HG02938 (cell line): Measurements from ENCODE around the gene NOL4L.
"Not testable (repeated sequence)": the region's sequence is repeated elsewhere in the genome, so short reads cannot be mapped to it uniquely, and the experiment has no call there.

Experiments used
- ATAC-seq: cut with Tn5 transposase; IDR thresholded peaks from one replicate; pipeline ENCODE4 v1.9.1; 2021; ENCODE audit warnings: mild to moderate bottlenecking, moderate library complexity; ENCODE audit not compliant: unreplicated experiment

The NOL4L gene

DNA sequence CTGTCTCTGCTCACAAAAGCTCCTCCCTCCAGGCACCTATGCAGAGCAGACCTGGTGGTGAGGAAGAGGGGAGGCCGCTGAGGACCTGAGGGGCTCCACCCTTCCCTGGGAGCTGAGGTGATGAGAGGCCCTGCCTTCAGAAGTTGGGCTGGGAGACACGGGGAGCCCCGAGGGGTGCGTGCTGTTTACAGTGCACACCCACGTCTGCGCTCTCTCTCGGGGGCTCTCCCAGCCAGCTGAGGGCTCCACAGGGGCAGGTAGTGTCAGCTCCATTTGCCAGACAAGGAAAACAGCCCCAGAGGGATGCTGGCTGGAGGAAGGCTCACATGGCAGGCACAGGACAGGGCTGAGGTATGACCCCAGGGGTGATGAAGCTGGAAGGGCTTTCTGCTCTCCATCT is 13.5 kb upstream of the NOL4L start:
- ATAC-seq = no peak

DNA sequence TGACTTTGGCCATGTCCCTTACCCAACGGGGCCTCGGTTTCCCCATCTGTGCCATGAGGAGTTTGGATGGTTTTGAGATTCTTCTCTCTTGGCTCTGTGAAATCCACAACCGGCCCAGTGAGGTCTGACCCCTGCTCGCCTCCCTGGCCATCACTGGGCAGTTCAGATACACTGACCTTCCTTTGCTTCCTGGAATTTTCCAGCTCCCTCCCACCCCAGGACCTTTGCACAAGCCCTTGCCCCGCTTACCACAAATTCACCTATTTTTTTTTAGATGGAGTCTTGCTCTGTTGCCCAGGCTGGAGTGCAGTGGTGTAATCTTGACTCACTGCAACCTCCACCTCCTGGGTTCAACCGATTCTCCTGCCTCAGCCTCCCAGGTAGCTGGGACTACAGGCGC is 12.6 kb upstream of the NOL4L start:
- no peak for ATAC-seq

DNA sequence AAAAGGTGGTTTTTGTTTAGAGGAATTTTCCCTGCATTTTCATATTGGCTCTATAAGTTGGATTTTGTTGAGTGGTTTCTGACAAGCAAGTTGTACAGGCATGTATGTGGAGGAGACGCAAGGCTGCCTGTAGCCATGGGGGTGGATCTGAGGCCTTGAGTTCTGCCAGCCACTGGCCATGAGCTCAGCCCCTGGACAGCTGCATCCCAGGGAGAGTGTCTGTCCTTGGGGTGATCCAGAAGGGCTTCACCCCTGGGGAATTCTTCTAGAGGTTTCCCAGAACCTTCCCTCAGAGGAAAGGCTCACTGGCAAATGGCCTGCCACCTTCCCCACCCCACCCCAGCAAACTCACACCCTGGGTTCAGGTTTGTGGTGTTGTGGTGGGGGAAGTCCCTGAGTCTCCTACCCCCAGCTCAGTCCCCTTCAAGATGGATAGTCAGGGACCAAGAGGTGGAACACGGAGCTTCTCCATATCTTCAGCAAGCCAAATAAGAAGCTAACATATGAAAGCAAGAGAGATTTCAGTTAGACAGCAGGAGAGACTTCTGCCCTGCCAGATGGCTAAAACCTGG is 11.6 kb upstream of the NOL4L start:
- ATAC-seq = no peak

DNA sequence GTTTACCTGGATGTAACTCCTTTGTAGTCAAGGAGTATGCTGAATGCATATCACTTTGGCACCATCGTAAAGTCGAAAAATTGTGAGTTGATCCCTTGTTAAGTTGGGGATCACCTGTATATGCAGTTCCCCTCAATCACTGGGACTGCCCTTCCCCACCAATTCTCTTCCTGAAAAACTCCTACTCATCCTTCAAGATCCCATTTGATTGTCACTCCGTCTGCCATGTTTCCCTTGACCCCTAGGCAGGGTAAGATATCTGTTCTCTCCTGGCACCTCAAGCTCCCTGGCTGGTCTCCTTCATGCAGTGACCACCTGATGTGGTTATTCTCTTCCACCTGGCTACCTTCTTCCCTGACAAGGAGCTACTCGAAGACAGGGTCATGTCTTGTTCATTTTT is 10.0 kb upstream of the NOL4L start:
- no peak for ATAC-seq

DNA sequence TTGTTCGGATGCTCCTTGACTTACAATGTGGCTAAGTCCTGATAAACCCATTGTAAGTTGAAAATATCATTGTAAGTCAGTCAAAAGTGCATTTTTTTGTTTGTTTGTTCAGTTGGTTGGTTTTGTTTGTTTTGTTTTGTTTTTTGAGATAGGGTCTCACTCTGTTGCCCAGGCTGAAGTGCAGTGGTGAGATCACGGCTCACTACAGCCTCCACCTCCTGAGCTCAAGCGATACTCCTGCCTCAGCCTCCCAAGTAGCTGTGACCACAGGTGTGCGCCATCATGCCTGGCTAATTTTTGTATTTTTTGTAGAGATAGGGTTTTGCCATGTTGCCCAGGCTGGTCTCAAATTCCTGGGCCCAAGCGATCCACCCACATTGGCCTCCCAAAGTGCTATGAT is 9.5 kb upstream of the NOL4L start:
- not testable (repeated sequence) for ATAC-seq

DNA sequence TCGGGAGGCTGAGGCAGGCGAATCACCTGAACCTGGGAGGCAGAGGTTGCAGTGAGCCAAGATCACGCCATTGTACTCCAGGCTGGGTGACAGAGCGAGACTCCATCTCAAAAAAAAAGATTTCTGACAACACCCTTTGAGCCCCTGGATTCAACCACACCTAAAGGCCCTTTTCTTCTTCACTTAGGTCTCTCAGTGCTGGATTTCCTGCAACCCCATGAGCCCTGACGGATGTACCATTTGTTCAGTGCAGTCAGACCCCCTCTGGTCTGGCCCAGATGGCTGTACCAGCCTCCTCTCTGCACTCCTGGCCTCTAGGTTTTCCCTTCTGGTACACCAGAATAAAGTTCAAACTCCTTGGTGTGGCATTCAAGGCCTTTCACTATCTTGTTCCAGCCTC is 9.1 kb upstream of the NOL4L start:
- ATAC-seq = no peak

DNA sequence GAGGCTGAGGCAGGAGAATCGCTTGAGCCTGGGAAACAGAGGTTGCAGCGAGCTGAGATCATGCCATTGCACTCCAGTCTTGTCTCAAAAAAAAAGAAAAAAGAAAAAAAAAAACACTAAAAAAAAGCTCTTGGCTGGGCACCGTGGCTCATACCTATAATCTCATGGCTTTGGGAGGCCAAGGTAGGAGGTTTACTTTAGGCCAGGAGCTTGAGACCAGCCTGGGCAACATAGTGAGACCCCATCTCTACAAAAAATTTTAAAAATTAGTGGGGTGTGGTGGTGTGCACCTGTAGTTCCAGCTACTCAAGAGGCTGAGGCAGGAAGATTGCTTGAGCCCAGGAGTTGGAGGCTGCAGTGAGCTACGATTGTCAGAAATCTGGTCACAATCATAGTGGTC is 7.5 kb upstream of the NOL4L start:
- ATAC-seq = not testable (repeated sequence)

DNA sequence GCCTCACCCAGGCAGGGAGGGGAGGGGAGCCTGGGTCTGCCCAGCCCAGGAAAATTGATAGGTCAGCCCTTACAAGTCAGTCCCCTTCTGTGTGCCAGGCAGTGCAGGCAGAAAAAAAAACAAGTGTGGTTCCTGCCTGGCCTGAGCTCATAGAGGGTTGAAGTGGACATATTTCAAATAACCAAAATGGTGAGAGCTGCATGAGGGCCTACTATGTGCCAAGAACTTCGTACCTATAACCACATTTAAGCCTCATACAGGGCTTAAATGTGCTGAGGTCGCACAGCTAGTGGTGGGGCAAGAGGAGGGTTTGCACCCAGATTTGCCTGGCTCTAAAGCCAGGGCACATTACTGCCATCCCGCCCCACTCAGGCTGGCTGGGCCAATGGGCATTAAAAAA is 6.9 kb upstream of the NOL4L start:
- no peak for ATAC-seq

DNA sequence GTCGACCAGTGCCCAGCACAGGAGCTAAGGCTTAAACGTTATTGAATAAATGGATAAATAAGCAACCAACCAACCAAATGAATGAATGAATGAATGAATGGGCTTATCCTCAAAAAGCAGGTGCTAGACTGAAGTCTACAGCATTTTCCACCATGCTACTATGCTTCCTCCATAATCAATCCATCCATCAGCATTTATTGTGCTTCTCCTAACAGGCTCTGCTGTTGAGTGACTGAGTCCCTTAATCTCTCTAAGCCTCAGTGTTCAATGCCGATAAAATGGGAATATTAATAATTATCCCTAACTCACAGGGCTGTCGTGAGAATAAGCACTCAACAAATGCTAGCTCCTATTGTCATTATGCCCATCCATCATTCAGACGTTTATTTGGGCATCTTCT is 4.6 kb upstream of the NOL4L start:
- ATAC-seq = no peak

DNA sequence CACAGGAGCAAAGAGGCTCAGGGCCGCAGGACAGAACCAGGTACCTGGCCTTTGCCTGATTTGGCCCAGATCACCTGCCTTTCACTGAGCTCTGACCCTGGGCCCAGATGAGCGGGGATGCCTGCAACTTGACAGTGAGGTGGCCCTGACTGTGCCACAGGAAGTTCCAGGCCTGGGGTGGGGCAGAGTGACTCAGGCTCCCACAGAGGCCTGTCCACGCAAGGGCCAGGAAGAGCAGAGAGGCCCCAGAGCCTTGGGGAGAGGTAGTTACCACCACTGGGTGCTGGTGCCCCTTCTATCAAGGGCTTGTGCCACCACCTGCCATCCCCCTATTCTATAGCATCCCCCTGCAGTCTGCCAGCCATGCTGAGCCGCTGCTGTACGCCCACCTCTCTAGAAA is 4.1 kb upstream of the NOL4L start:
- no peak for ATAC-seq

DNA sequence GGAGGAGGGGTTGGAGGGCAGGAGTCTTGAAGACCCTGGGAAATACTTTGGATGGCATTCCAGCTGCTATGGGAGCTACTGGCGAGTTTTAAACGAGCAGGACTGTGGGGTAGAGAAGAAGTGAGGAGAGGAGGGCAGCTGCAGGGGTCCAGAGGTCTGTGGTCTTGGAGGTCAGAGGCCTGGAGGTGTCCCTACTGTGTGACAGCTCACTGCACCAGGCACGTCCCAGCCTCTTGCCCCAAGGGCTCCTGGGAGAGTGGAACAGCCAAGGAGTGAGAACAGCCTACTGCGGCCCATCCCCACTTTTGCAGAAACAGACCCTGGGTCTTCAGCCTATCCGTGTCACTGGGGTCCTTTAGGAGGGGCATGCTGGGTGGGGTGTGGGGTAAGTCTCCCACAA is 2.9 kb upstream of the NOL4L start:
- ATAC-seq = no peak

DNA sequence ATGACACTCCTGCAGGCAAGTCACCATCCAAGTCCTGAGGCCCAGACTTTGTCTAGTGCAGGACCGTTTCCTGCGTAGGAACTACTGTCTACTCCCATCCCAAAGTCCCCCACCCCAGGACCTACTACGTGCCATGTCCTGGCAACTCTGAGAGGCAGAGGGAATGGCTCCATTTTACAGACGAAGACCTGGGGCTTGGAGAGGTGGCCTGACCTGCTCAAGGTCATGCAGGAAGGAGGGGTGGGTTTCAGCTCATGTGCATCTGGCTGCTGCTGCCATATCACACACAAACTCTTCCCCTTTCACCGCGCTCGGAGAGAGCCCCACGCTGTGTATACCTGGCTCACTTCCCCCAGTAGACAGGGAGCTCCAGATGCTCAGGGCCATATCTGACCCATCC is 1.2 kb upstream of the NOL4L start:
- no peak for ATAC-seq

DNA sequence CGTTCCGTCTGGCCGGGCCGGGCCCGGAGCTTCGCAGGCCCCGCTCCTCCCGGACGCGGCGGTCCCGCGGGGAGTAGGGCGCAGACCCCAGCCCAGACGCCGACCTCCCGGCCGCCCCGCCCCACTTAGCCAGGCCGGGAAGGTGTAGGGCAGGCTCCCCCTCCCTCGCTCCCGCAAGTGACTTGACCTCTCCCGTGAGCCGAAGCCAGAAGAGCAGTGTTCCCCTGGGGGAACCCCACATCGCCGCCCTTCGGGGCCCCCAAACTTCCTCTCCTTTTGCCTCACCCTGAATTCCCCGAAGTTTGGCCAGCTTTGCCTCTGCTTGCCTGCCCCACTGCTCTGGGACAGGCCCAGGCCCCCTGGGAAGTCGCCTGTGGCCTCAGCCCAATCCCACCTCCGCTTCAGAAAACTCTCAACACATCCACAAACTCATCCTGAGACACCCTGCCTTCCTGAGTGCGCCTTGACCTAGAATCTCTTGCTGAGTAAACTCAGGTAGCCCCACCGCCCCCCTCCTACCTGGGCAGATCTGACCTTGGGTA is 524 bp upstream of the NOL4L start:
- ATAC-seq = no peak

DNA sequence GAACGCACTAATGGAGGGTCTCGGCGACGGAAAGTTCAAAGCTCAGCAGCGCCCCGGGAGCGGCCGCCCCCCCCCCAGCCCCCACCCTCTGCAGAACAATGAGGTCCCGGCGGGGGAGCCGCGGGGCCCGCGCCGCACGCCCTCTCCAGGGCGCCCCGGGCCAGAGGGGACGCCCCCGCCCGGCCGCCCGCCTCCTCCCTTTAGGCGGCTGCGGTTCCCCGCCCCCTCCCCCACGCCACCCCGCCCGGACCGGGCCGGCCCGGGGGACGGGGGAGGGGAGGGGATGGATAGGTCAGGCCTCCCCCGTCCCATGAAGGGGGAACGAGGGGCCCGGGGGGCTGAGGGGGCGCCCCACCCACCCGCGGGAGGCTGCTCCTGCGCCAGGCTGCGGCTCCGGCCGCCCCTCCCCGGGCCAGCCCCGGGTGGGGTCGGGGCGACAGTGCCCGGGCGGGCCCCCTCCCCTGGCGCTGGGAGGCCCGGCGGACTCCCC is 1.5 kb downstream of the NOL4L start:
- no peak for ATAC-seq

DNA sequence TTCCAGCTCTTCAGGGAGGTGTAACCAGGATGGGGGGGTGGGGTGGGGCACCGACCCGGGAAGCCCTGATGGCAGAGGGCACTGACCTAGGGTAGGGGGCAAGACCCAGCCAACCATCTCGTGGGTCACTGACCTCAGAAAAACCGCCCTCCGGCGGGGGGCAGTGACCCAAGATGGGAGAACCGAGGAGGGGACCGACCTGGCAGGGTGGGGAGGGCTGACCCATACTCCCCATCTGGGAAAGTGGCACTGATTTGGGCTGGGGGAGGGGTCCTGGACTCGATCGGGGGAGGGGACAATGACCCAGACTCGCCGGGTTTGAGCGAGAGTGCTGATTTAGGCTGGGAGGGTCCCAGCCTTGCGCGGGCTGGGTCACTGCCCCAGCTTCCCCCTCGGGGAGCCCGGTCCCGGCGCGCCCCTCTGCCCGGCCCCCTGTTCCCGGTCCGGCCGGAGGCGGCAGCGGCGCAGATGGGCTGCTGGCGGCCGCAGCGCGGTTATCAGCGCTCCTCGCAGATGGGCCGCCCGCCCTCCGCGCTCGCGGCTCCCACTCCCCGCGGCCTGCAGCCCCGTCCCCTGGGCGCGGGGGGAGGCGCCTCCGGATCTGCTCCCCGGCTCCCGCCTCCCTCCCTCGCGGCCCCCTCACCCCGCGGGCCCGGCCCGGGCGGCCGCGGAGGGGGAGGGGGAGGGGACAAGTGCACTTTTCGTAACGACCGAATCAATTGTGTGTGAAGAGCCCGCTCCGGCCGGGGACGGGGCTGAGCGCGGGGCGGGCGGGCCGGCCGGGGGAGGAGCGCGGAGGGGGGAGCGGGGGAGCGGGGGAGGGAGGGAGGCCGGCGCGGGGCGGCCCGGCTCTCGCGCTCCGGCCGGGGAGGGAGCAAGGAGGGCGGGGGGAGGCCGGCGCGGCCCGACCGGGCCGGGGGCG is 2.2 kb downstream of the NOL4L start:
- ATAC-seq = no peak

DNA sequence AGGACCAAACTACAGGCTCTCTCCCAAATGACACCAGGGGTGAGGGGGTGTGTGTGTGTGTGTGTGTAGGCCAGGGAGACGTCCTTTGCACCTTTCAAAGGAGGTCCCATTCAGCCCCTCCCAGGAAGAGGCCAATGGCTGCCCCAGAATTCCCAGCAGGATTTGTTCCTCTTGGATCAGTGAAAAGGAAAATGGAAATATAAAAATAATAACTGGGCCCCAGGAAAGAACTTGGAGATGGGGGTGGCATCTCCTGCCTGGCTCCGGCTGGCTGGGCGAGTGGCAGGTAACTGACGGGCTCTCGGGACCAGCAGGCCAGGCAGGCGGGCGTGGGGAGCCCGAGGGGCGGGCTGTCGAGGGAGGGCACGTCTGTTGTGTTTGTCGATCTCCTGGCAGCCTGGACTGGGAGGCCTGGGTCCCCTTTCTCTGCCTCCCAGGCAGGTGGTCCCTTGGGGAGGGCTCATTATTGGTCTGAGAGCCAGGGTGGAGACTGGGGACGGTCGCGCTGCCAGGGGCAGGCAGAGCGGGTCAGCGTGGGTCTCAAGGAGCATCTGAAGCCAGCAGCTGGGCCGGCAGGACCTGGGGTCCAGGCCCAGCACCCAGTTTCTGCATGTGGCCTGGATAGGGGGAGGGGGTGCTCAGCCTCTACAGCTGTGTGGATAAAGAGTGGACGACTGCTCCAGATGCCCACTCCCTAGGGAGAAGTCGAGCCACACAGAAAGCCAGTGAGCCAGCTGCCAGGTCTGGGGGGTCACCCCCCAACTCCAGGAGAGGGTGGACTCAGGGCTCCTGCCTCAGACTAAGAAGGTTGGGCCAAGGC is 3.1 kb downstream of the NOL4L start:
- ATAC-seq = no peak

DNA sequence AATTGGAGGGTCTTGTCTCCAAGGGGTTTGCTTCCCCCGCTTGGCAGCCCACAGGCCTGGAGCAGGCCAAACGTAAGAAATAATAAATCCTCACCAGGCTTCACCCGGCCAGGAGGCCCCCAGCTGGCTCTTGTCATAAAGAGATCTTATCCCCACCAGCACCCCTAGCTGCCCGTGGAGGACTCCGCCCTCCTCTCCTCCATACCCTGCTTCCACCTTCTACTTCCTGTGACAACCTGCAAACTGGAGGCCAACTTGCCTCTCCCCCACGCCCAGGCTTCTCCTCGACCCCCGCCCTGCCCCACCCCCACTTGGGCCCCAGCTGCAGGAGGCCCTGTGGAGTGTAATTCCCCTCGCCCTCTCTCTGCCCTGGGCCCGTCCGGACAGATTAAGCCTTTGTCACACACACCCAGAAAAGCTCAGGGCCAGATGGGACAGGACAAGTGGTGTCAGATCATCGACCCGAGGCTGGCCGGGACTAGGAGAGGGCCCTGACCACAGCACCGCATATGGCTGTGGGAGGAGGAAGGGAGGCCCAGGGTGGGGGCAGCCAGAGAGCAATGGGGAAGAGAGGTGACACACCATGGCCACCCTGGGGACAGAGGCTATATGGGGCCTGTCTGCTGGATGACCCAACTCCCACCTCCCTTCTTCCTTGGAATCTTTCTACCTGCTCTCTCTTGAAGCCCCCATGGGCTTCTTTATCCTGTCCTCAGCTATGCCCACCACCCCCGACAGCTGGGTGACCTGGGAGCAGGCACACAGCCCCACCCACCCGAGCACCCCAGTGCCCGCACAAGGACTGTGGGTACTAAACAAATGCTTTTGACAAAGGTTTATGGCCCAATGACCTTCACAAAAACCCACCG is 3.9 kb downstream of the NOL4L start:
- no peak for ATAC-seq

DNA sequence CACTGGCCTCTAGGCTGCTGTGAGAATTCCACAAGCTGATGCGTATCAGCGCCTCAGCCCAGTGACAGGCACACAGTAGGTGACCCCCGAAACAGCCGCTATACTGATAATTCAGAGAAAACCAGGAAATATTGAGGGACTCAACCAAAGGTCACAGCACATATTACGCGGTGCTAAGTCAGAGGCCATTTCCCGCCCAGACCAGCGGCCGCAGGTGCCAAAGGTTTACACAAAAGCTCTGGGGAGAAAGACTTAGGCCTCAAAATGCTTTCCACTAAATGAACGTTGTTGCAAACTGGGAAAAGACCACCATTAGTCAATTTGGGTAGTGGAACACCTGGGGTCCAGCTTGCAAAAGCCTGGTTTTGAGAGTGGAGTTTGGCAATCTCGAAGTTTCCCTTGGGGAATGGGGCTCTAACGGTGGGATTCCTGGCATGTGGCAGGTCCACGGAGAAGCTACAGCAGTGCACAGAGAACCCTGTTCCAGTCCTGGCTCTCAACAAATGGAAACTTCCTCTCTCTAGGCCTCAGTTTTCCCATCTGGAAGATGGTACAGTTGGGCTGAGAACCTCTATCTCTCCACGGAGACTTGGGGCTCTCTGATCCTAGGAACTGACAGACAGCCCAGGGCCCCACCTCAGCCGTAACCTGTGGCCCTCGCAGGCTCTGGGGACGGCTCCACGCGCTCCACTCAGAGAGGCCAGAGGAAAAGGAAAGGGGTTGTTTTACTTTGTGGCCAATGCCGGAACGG is 4.7 kb downstream of the NOL4L start:
- ATAC-seq = no peak

DNA sequence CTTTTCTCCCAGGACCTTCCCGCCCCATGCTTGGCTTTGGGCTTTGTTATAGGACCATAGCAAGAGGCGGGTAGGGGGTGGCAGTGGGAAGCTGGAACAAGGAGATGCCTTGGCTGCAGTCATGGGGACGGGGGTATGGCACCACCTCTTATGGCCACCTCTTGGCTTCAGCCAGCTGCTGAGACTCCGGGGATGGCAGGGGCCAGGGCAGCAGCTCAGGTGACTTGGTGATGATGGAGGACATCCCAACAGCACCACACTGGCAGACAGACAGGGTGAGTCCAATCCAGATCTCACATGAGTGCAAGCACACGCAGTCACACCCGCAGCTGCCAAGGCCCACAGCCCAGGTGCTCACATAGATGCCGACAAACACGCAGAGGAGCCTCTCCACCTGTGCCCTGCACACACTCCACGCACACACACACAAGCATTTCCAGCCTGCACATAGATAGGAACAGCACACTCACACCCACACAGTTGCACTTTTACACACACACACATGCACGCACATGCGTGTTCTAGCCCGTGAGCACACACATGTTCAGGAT is 6.2 kb downstream of the NOL4L start:
- no peak for ATAC-seq
